K562 (cell line): ENCODE results near the gene ZBTB26.

Experiments
- CEBPG ChIP-seq, 3 experiments: fragments of 200-800 bp in 1 of 3; sonication (Bioruptor generic) in 1 of 3; sonication (generic) in 1 of 3; formaldehyde crosslinking in 1 of 3; IDR thresholded peaks in 2 of 3; conservative IDR thresholded peaks in 1 of 3; 2 replicates each; pipeline versions ENCODE4 v1.6.1 to v1.8.0; 2016 to 2022; ENCODE audit warnings: missing compliant biosample characterization in 2 of 3, missing genetic modification characterization in 2 of 3, mild to moderate bottlenecking in 1 of 3, missing genetic modification reagents in 1 of 3
- CTCF ChIP-seq, 3 experiments: IDR thresholded peaks in 2 of 3; conservative IDR thresholded peaks in 1 of 3; 2 replicates each; pipeline ENCODE4 v1.5.1; 2011 to 2012; ENCODE audit warnings: low read length in 3 of 3, mild to moderate bottlenecking in 3 of 3, control low read depth in 2 of 3, improper control_type of control experiment in 1 of 3, inconsistent platforms in 1 of 3, low read depth in 1 of 3, mixed read lengths in 1 of 3, moderate library complexity in 1 of 3; ENCODE audit not compliant: insufficient read depth in 2 of 3
- EZH2 ChIP-seq: IDR thresholded peaks from 2 replicates; pipeline ENCODE4 v1.6.1; 2012; ENCODE audit warnings: low read depth, mild to moderate bottlenecking, inconsistent platforms, low read length, borderline replicate concordance
- LCOR ChIP-seq: sonication (generic); formaldehyde crosslinking; IDR thresholded peaks from 2 replicates; pipeline ENCODE4 v1.8.0; 2022; ENCODE audit warnings: mild to moderate bottlenecking, missing genetic modification reagents
- MNT ChIP-seq, 2 experiments: fragments of 450-650 bp; conservative IDR thresholded peaks; 2 replicates each; pipeline ENCODE4 v1.6.1; 2017; ENCODE audit warnings: mild to moderate bottlenecking in 2 of 2, moderate library complexity in 2 of 2
- RNF2 ChIP-seq: sonication (generic); IDR thresholded peaks from 2 replicates; pipeline ENCODE4 v1.6.1; 2016
- SREBF2 ChIP-seq: sonication (generic); formaldehyde crosslinking; IDR thresholded peaks from 2 replicates; pipeline ENCODE4 v1.4.0; 2020; ENCODE audit warnings: mild to moderate bottlenecking, missing genetic modification reagents

- no peak for TF ChIP-seq EZH2
- TF ChIP-seq LCOR (CRISPR knock-in tag), result no peak
- TF ChIP-seq CTCF (IDR thresholded peaks at IDR 0.05 in 2 of 3, conservative IDR thresholded peaks at IDR 0.05 in 1 of 3; ENCODE audit: insufficient read depth in 2 of 3, low read depth in 1 of 3, low read length in 3 of 3), result no peak
- TF ChIP-seq SREBF2 (CRISPR knock-in tag), result no peak
- TF ChIP-seq CEBPG (CRISPR knock-in tag; IDR thresholded peaks at IDR 0.05), result no peak
- no peak for TF ChIP-seq CEBPG (tag; conservative IDR thresholded peaks at IDR 0.05 in 1 of 2, IDR thresholded peaks at IDR 0.05 in 1 of 2)
- TF ChIP-seq RNF2, result no peak
- TF ChIP-seq MNT (conservative IDR thresholded peaks at IDR 0.05), result no peak
These were observed 55.8 kb downstream of the ZBTB26 start for GRCh38 chr9:122875523-122875922.
